ENCODE measurements around the gene SH3PXD2A.

Gene SH3PXD2A

GRCh38 chr10:103854265-103854685, 1.1 kb downstream of the SH3PXD2A start:
- peak overlapping the region; percentile 38 for H3K4me3 ChIP-seq (ENCODE audit: low read length)
- TF ChIP-seq CTCF (conservative IDR thresholded peaks at IDR 0.05; ENCODE audit: low read depth, low read length) = no peak
- no peak for DNase-seq (ENCODE audit: low read depth)

- H3K4me3 ChIP-seq (ENCODE audit: low read length) = no peak overlapping the region
- DNase-seq (ENCODE audit: low read depth) = no peak
- no peak for TF ChIP-seq CTCF (conservative IDR thresholded peaks at IDR 0.05; ENCODE audit: low read depth, low read length)
Measured at GRCh38 chr10:103853428-103854264, 1.7 kb downstream of the SH3PXD2A start.

- TF ChIP-seq CTCF (conservative IDR thresholded peaks at IDR 0.05; ENCODE audit: low read depth, low read length) = no peak
- DNase-seq (ENCODE audit: low read depth) = no peak
- H3K4me3 ChIP-seq (ENCODE audit: low read length) = no peak overlapping the region
Measured at GRCh38 chr10:103852856-103853255, 2.5 kb downstream of the SH3PXD2A start.

GRCh38 chr10:103852189-103852711, 3.1 kb downstream of the SH3PXD2A start:
- H3K4me3 ChIP-seq (ENCODE audit: low read length) = no peak overlapping the region
- DNase-seq (ENCODE audit: low read depth) = no peak

GRCh38 chr10:103851261-103851660, 4.1 kb downstream of the SH3PXD2A start:
- no peak for TF ChIP-seq CTCF (conservative IDR thresholded peaks at IDR 0.05; ENCODE audit: low read depth, low read length)
- no peak overlapping the region for H3K4me3 ChIP-seq (ENCODE audit: low read length)
- no peak for DNase-seq (ENCODE audit: low read depth)

More at GRCh38 chr10:103852189-103852711, 3.1 kb downstream of the SH3PXD2A start:
- no peak for TF ChIP-seq CTCF (conservative IDR thresholded peaks at IDR 0.05; ENCODE audit: low read depth, low read length)

- TF ChIP-seq CTCF (conservative IDR thresholded peaks at IDR 0.05; ENCODE audit: low read depth, low read length) = no peak
- DNase-seq (ENCODE audit: low read depth) = no peak
- H3K4me3 ChIP-seq (ENCODE audit: low read length) = no peak overlapping the region
Measured at GRCh38 chr10:103850572-103850895, 4.8 kb downstream of the SH3PXD2A start.

Data from retinal pigment epithelial cell (primary cell).